HL-60 (cell line): ENCODE results near the gene EBF3.

Experiments
- DNase-seq, 2 experiments: peaks; one replicate each; pipeline ENCODE4 v3.0.0-alpha.2; 2010 to 2020; ENCODE audit warnings: low read depth in 1 of 2, low spot score in 1 of 2
- H3K27ac ChIP-seq: fragments of 250-450 bp; sonication (Bioruptor Pico); replicated peaks from 2 replicates; pipeline ENCODE4 v1.5.1; 2020; ENCODE audit warnings: mild to moderate bottlenecking, moderate library complexity
- H3K27me3 ChIP-seq: fragments of 250-450 bp; sonication (Bioruptor Pico); 2 replicates; pipeline ENCODE4 v1.5.1; 2021; ENCODE audit warnings: mild to moderate bottlenecking, moderate library complexity; ENCODE audit not compliant: insufficient read depth, poor library complexity, severe bottlenecking
- H3K4me3 ChIP-seq: replicated peaks from 2 replicates; pipeline ENCODE4 v1.5.1; 2011; ENCODE audit warnings: mild to moderate bottlenecking, control low read depth, low read length; ENCODE audit not compliant: insufficient read depth
- GABPA ChIP-seq: IDR thresholded peaks from 2 replicates; pipeline ENCODE4 v1.6.1; 2012; ENCODE audit warnings: low read depth
- POLR2AphosphoS5 ChIP-seq: IDR thresholded peaks from 2 replicates; pipeline ENCODE4 v1.6.1; 2012; ENCODE audit warnings: low read depth
- SPI1 ChIP-seq: IDR thresholded peaks from 2 replicates; pipeline ENCODE4 v1.6.1; 2012; ENCODE audit warnings: low read depth, mild to moderate bottlenecking, borderline replicate concordance
- TF ChIP-seq, protein P1 (sequence below): IDR thresholded peaks from 2 replicates; pipeline ENCODE4 v1.6.1; 2012; ENCODE audit warnings: low read depth; ENCODE audit not compliant: insufficient replicate concordance
- TF ChIP-seq, protein P2 (sequence below): IDR thresholded peaks from one replicate; pipeline ENCODE4 v1.5.1; 2011; ENCODE audit warnings: low read length, control low read depth, inconsistent platforms; ENCODE audit not compliant: insufficient read depth

Gene EBF3

DNA sequence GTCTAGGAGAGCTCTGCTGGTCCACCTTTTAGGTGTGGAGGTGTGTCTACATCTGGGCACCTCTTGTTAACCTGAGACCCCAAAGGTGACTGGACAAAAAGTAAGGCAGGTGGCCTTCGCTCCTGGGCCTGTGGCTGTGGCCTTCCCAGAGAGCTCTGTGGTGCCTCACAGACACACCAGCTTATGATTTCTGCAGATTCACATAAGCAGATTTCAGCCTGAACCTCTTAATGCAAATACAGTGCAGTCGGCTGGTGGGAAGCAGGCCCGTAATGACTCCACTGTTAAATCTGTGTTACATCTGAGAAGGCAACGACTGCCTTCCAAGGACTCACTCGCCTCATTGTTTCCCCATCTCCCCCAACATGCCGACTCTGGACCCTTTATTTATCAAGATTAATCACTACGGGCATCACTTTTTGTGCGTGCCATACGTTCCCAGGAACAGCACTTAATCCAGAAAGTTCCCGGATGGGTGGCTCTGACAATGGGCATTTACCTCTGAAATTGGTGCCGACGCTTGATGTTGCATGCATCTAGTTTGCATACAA, 119.8 kb downstream of the EBF3 start:
- Histone ChIP-seq H3K27ac (no peak overlapping the region), H3K4me3 (no peak overlapping the region), H3K27me3 (no peaks in the 10 kb centered on the region)
- no peak for DNase-seq
- TF ChIP-seq POLR2AphosphoS5 (no peak), GABPA (no peak), SPI1 (no peak)
- TF ChIP-seq, protein P1, sequence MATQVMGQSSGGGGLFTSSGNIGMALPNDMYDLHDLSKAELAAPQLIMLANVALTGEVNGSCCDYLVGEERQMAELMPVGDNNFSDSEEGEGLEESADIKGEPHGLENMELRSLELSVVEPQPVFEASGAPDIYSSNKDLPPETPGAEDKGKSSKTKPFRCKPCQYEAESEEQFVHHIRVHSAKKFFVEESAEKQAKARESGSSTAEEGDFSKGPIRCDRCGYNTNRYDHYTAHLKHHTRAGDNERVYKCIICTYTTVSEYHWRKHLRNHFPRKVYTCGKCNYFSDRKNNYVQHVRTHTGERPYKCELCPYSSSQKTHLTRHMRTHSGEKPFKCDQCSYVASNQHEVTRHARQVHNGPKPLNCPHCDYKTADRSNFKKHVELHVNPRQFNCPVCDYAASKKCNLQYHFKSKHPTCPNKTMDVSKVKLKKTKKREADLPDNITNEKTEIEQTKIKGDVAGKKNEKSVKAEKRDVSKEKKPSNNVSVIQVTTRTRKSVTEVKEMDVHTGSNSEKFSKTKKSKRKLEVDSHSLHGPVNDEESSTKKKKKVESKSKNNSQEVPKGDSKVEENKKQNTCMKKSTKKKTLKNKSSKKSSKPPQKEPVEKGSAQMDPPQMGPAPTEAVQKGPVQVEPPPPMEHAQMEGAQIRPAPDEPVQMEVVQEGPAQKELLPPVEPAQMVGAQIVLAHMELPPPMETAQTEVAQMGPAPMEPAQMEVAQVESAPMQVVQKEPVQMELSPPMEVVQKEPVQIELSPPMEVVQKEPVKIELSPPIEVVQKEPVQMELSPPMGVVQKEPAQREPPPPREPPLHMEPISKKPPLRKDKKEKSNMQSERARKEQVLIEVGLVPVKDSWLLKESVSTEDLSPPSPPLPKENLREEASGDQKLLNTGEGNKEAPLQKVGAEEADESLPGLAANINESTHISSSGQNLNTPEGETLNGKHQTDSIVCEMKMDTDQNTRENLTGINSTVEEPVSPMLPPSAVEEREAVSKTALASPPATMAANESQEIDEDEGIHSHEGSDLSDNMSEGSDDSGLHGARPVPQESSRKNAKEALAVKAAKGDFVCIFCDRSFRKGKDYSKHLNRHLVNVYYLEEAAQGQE: no peak
- TF ChIP-seq, protein P2, sequence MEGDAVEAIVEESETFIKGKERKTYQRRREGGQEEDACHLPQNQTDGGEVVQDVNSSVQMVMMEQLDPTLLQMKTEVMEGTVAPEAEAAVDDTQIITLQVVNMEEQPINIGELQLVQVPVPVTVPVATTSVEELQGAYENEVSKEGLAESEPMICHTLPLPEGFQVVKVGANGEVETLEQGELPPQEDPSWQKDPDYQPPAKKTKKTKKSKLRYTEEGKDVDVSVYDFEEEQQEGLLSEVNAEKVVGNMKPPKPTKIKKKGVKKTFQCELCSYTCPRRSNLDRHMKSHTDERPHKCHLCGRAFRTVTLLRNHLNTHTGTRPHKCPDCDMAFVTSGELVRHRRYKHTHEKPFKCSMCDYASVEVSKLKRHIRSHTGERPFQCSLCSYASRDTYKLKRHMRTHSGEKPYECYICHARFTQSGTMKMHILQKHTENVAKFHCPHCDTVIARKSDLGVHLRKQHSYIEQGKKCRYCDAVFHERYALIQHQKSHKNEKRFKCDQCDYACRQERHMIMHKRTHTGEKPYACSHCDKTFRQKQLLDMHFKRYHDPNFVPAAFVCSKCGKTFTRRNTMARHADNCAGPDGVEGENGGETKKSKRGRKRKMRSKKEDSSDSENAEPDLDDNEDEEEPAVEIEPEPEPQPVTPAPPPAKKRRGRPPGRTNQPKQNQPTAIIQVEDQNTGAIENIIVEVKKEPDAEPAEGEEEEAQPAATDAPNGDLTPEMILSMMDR: no peak

DNA sequence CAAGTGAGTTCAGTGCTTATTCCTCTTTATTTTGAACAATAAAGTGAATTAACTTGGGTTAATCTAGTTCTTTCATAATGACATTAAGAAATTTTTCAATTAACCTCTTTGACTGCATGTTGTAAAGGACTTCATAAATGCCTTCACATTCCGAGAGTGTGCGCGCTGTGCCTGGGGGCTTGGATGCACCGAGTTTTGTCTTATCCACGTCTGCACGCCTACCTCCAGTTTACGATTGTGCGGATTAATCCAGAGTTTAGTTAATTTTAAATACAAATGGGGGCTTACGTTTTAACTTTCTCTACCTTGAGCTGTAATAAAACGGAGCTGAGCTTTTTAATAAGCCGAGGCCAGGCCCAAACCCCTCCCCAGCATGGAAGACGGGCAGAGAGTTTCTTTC, 120.4 kb downstream of the EBF3 start:
- TF ChIP-seq SPI1 (no peak), POLR2AphosphoS5 (no peak), GABPA (no peak)
- TF ChIP-seq, protein P1: no peak
- TF ChIP-seq, protein P2: no peak
- Histone ChIP-seq H3K4me3 (no peak overlapping the region), H3K27me3 (no peaks in the 10 kb centered on the region), H3K27ac (no peak overlapping the region)
- no peak for DNase-seq

DNA sequence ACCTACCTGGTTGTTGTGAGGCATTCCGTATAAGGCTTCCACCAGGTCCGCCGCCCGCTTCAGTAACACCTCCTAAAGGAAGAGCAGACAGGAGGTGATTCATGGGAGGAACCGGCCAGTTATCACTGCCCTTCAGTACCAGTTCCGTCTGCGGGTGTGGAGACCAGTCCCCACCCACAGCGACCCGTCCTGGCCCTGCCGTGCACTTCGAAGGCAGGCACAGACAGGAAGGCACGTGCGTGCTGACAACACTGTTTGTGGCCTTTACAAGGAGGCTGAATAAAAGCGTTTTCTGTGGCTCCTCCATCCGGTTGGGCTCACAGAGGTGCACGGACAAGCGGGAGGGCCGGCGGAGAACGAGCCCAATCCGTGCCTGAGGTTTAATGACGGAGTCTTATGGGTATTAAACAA, 120.9 kb downstream of the EBF3 start:
- DNase-seq: no peak
- no peak overlapping the region for H3K4me3 ChIP-seq
- no peaks in the 10 kb centered on the region for H3K27me3 ChIP-seq
- H3K27ac ChIP-seq: no peak overlapping the region
- TF ChIP-seq POLR2AphosphoS5 (no peak), GABPA (no peak), SPI1 (no peak)
- TF ChIP-seq, protein P2: no peak
- TF ChIP-seq, protein P1: no peak
